Astrocyte (in vitro differentiated cells and primary cell): Measurements from ENCODE around the gene CYTH4. TPM values are rescaled to one million over a fixed set of nuclear protein-coding genes. Genes with fewer than 3 reads are reported as not detected.

Experiments
- DNase-seq: peaks from one replicate; pipeline ENCODE4 v3.0.0-alpha.2; 2010; ENCODE audit warnings: low read depth
- FAIRE-seq: peaks from 2 replicates; lab custom pipeline; 2011; peaks lifted over from hg19 to GRCh38; lab: Jason Lieb, UNC
- H2AFZ ChIP-seq: 2 replicates; pipeline ENCODE4 v1.6.0; 2012; ENCODE audit warnings: low read depth, low read length, inconsistent platforms
- H3K27ac ChIP-seq: 2 replicates; pipeline ENCODE4 v1.5.1; 2011; ENCODE audit warnings: low read depth, low read length, inconsistent platforms
- H3K27me3 ChIP-seq: 2 replicates; pipeline ENCODE4 v1.6.0; 2011; ENCODE audit warnings: low read length, inconsistent platforms; ENCODE audit not compliant: insufficient read depth
- H3K36me3 ChIP-seq: 2 replicates; pipeline ENCODE4 v1.5.1; 2011; ENCODE audit warnings: low read length, inconsistent platforms; ENCODE audit not compliant: insufficient read depth
- H3K4me1 ChIP-seq: 2 replicates; pipeline ENCODE4 v1.5.1; 2011; ENCODE audit warnings: low read length, inconsistent platforms; ENCODE audit not compliant: insufficient read depth
- H3K4me2 ChIP-seq: 2 replicates; pipeline ENCODE4 v1.6.0; 2012; ENCODE audit warnings: low read length, inconsistent platforms
- H3K4me3 ChIP-seq: 2 replicates; pipeline ENCODE4 v1.5.1; 2011; ENCODE audit warnings: low read depth, mild to moderate bottlenecking, low read length, inconsistent platforms; ENCODE audit not compliant: insufficient read depth
- H3K79me2 ChIP-seq: 2 replicates; pipeline ENCODE4 v1.6.0; 2012; ENCODE audit warnings: mild to moderate bottlenecking, low read length, inconsistent platforms; ENCODE audit not compliant: insufficient read depth
- H3K9ac ChIP-seq: 2 replicates; pipeline ENCODE4 v1.6.0; 2012; ENCODE audit warnings: mild to moderate bottlenecking, low read length, inconsistent platforms
- H3K9me3 ChIP-seq: 2 replicates; pipeline ENCODE4 v1.5.1; 2012; ENCODE audit warnings: low read depth, mild to moderate bottlenecking, low read length, inconsistent platforms; ENCODE audit not compliant: insufficient read depth
- H4K20me1 ChIP-seq: 2 replicates; pipeline ENCODE4 v1.6.0; 2012; ENCODE audit warnings: low read length, inconsistent platforms; ENCODE audit not compliant: insufficient read depth
- H3K27ac Mint-ChIP-seq: one replicate; pipeline ENCODE4 v1.8.0; 2021; ENCODE audit warnings: mild to moderate bottlenecking, mixed read lengths; ENCODE audit not compliant: unreplicated experiment
- H3K27me3 Mint-ChIP-seq: one replicate; pipeline ENCODE4 v1.8.0; 2021; ENCODE audit warnings: low read depth, mixed read lengths; ENCODE audit not compliant: unreplicated experiment
- H3K36me3 Mint-ChIP-seq: one replicate; pipeline ENCODE4 v1.8.0; 2021; ENCODE audit warnings: low read depth, mixed read lengths; ENCODE audit not compliant: unreplicated experiment
- H3K4me1 Mint-ChIP-seq: one replicate; pipeline ENCODE4 v1.8.0; 2021; ENCODE audit warnings: low read depth, mixed read lengths; ENCODE audit not compliant: unreplicated experiment
- H3K4me3 Mint-ChIP-seq: one replicate; pipeline ENCODE4 v1.8.0; 2021; ENCODE audit warnings: mild to moderate bottlenecking, moderate library complexity, mixed read lengths; ENCODE audit not compliant: unreplicated experiment
- H3K9me3 Mint-ChIP-seq: one replicate; pipeline ENCODE4 v1.8.0; 2021; ENCODE audit warnings: mild to moderate bottlenecking, mixed read lengths; ENCODE audit not compliant: unreplicated experiment
- CTCF ChIP-seq: IDR thresholded peaks from 2 replicates; pipeline ENCODE4 v1.5.1; 2011; ENCODE audit warnings: low read depth, mild to moderate bottlenecking, inconsistent platforms, low read length, moderate library complexity; ENCODE audit not compliant: insufficient read depth
- EZH2 ChIP-seq: IDR thresholded peaks from 2 replicates; pipeline ENCODE4 v1.6.1; 2012; ENCODE audit warnings: mild to moderate bottlenecking, low read length, inconsistent platforms; ENCODE audit not compliant: insufficient read depth
- total RNA-seq: library from RNA; stranded (reverse); gene quantifications from 2 replicates; pipeline ENCODE4 v1.2.1, GENCODE V29; 2021

The CYTH4 gene
- total RNA-seq, 1 donor from 2014 or later, result not detected

- no peaks in the 10 kb centered on the region for H4K20me1 ChIP-seq
- H3K79me2 ChIP-seq, result no peaks in the 10 kb centered on the region
- TF ChIP-seq CTCF (no peak), EZH2 (no peak)
- H3K27me3 Mint-ChIP-seq, result peaks cover 17% of the 10 kb centered on the region
- no peak overlapping the region for H3K4me3 Mint-ChIP-seq
- H3K27me3 ChIP-seq, result no peaks in the 10 kb centered on the region
- no peak overlapping the region for H2AFZ ChIP-seq
- DNase-seq, result no peak
- H3K27ac Mint-ChIP-seq, result no peak overlapping the region
- H3K36me3 ChIP-seq, result no peaks in the 10 kb centered on the region
- no peak for FAIRE-seq
- peaks cover 2% of the 10 kb centered on the region for H3K36me3 Mint-ChIP-seq
- H3K9me3 ChIP-seq, result peaks cover 4% of the 10 kb centered on the region
- H3K27ac ChIP-seq, result no peak overlapping the region
- no peak overlapping the region for H3K4me2 ChIP-seq
- H3K9me3 Mint-ChIP-seq, result peaks cover 1% of the 10 kb centered on the region
- H3K4me1 Mint-ChIP-seq, result peaks cover 4% of the 10 kb centered on the region
- H3K4me3 ChIP-seq, result no peak overlapping the region
- H3K9ac ChIP-seq, result no peak overlapping the region
- peaks cover 13% of the 10 kb centered on the region for H3K4me1 ChIP-seq
Measured at GRCh38 chr22:37277384-37277783, 4.9 kb upstream of the CYTH4 start.

GRCh38 chr22:37278261-37278660 lies 4.0 kb upstream of the CYTH4 start:
- Histone ChIP-seq H3K36me3 (no peaks in the 10 kb centered on the region), H3K9ac (no peak overlapping the region), H3K27me3 (no peaks in the 10 kb centered on the region), H2AFZ (no peak overlapping the region), H3K4me1 (peaks cover 7% of the 10 kb centered on the region), H3K79me2 (no peaks in the 10 kb centered on the region), H3K4me2 (no peak overlapping the region), H3K9me3 (peaks cover 4% of the 10 kb centered on the region), H4K20me1 (no peaks in the 10 kb centered on the region), H3K27ac (no peak overlapping the region), H3K4me3 (no peak overlapping the region)
- DNase-seq (no peak), FAIRE-seq (no peak)
- no peak overlapping the region for H3K27ac Mint-ChIP-seq
- peaks cover 23% of the 10 kb centered on the region for H3K27me3 Mint-ChIP-seq
- H3K4me3 Mint-ChIP-seq, result no peak overlapping the region
- peaks cover 1% of the 10 kb centered on the region for H3K9me3 Mint-ChIP-seq
- peaks cover 7% of the 10 kb centered on the region for H3K4me1 Mint-ChIP-seq
- no peak for TF ChIP-seq CTCF
- peaks cover 2% of the 10 kb centered on the region for H3K36me3 Mint-ChIP-seq

GRCh38 chr22:37279331-37280181 lies 2.8 kb upstream of the CYTH4 start:
- Histone ChIP-seq H3K4me2 (no peak overlapping the region), H3K27ac (no peak overlapping the region), H3K9me3 (peaks cover 4% of the 10 kb centered on the region), H3K9ac (no peak overlapping the region), H3K4me1 (peaks cover 9% of the 10 kb centered on the region), H3K36me3 (no peaks in the 10 kb centered on the region), H4K20me1 (no peaks in the 10 kb centered on the region), H2AFZ (peak overlapping the region; percentile 42), H3K79me2 (no peaks in the 10 kb centered on the region), H3K27me3 (no peaks in the 10 kb centered on the region), H3K4me3 (no peak overlapping the region)
- Mint-ChIP-seq H3K4me3 (no peak overlapping the region), H3K9me3 (peaks cover 1% of the 10 kb centered on the region), H3K4me1 (peaks cover 7% of the 10 kb centered on the region), H3K27ac (no peak overlapping the region), H3K27me3 (peaks cover 23% of the 10 kb centered on the region), H3K36me3 (peaks cover 2% of the 10 kb centered on the region)
- FAIRE-seq (peak; percentile 17), DNase-seq (peak; percentile 79)
- TF ChIP-seq EZH2, result no peak
- TF ChIP-seq CTCF, result no peak
